Effector CD4-positive, alpha-beta T cell (primary cell): ENCODE measurements around the gene ZDHHC21.
"Not testable (repeated sequence)": the region's sequence is repeated elsewhere in the genome, so short reads cannot be mapped to it uniquely, and the experiment has no call there.

Experiments used
- DNase-seq: peaks from one replicate; pipeline ENCODE4 v3.0.0-alpha.2; 2020
- total RNA-seq: gene quantifications from one replicate; lab custom pipeline; 2026; lab: John Stamatoyannopoulos, UW

The ZDHHC21 gene
- 27.4 reads per million, percentile 54 among the genes with 10 or more reads in this experiment for total RNA-seq

GRCh38 chr9:14693251-14693861 is at the start of gene ZDHHC21:
ZDHHC21 (minus strand) TSS chr9:14693432; CDS start chr9:14674340, 19,092 bp downstream.
- peak; percentile 14 for DNase-seq

DNA sequence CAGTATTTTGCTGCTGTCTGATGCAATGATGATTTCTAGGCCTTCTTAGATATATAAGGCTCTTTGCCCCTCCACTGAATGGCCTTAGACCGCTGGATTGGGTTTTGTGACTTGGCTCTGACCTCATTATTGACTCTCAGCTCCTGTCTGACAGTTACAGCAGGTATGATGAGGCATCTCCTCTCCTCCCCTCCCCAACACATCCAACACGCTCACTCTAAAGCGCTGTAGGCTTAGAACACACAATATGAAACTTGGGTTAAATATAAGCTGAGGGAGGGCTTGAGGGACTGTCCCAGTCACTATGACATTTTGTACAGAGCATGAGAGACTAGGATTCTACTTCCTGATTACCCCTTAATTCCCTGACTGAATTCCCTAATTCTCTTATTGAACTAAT is 48.1 kb upstream of the ZDHHC21 start:
- DNase-seq: no peak

DNA sequence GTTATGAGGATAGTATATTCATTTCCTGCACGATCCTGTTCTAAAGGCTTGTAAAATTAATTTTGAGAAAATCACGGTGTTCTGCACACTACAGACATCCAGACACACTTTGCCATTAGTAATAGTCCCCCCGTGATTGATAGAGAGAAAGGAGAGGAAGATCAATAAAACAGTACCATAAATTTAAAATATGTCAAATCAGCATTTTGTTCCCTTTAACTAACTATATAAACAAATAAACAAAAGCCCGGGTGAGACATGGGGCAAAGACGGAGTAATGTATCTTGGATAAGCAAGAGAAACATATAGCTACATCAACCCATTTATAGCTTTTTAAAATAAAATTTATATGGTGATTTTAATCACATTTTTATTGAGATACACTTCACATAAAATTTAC is 39.9 kb upstream of the ZDHHC21 start:
- DNase-seq: no peak

DNA sequence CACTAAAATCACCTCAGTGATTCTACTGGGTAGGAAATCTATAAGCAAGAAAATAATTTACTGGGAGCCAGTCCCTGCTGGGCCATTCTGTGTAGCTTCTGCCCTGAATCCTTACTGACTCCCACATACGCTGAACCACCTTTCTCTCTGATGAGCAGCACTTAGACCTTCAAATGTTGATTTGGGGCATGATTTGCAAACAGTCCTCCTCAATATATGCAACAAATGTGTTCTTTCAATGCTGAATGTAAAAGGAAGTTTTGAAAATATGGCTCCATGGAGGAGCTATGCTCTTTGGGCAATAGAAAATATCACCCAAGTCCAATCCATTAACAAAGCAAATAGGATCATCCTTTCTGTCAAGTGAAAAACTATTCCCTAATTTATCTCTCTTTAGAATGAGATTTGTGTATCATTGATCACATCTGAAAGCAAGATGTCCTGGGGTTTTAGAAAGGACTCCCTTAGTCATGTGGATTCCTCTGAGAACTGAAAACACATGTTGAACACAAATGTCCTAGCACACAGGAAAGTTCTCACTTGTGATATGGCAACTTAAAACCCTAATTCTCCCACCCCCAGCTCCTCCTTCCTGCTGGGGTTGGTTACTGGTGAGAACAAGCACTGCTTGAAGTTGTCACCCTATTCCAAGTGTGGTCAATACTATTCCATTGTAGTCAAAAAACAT is 38.2 kb upstream of the ZDHHC21 start:
- DNase-seq: no peak

- DNase-seq: no peak
These were observed 37.2 kb upstream of the ZDHHC21 start for GRCh38 chr9:14730461-14730898.

DNA sequence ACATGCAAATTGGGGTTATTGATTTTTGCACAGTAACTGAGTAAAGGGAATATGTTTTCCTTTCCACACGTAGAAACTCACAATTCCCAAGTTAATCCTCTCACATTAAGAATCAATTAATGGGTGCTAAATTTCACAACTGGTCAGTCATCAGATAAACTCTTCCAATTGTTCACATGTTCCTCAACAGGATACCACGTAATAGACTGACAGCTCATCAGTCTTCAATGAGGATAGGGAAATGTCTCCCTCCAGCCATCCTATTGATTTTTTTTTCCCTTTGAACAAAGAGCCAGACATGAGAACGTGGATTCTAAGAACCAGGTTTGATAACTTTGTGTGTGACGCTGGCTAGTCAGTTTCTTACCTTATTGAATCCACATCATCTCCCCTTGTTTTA is 30.1 kb upstream of the ZDHHC21 start:
- no peak for DNase-seq

- no peak for DNase-seq
These were observed 29.3 kb upstream of the ZDHHC21 start, which contains the start of gene CER1 for GRCh38 chr9:14722391-14723035. CER1 (minus strand) TSS chr9:14722733; CDS start chr9:14722672, 61 bp downstream.

DNA sequence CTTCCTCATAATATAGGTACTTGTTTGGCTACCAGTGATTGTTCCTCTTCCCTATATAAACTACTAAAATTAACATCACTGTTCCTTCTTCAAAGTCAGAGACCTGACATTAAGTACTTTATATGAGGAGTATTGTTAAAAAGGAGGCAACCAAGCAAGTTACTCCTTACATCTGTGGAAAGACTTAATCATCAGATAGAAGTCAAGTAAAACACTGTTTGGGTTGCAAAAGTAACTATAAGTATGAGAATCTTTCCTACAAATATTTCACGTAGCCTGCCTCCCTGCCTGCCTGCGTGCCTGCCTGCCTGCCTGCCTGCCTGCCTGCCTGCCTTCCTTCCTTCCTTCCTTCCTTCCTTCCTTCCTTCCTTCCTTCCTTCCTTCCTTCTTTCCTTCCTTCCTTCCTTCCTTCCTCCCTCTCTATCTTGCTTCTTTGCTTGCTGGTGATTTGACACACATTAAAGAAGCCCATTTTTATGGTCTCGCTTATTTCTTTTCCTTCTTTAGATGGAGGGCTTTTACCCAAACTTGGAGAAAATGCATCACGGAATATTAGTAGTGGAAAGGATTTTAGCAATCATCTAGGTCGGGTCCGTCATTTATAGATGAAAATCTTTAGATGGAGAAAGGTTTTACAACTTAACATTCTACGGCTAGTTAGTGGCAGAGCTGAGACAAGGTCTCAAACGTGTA is 26.1 kb upstream of the ZDHHC21 start:
- DNase-seq: no peak

- DNase-seq: no peak
These were observed 21.9 kb upstream of the ZDHHC21 start for GRCh38 chr9:14715102-14715501.

DNA sequence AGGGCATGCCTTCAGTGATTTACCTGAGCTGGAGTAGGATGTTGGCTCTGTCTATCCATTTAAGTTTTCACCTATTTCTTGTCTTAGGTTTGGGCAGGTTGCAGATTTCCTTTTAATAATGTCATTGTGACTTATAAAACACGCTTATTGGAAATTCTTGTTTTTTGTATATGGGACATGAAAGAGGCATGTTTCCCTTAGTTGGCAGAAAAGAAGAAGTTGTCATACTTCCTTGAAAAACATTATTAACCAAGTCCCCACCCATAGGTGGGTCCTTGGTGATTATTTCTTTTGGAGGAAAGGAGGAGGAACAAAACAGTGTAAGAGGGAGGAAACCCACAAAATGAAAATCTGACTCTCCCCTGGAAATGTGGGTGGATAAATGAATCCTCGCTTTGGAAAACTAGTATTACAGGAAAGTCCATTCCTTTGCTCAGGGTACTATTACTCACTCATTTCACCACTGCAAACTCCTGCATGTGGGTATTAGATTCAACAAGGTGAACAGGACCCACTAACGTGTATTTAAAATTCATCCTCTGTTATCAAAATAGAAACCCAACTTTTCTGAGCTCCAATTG is 20.0 kb upstream of the ZDHHC21 start:
- no peak for DNase-seq

DNA sequence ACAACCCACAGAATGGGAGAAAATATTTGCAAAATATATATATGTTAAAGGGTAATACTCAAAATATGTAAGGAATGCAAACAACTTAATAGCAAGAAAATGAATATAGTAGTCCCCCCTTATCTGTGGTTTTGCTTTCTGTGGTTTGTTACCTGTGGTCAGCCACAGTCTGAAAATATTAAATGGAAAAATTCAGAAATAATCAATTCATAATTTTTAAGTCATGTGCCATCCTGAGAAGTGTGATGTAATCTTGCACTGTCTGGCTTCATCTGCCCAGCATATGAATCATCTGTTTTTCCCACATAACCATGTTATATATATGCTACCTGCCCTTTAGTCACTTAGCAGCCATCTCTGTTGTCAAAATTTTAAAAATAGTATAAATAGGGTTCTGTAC is 17.6 kb upstream of the ZDHHC21 start:
- no peak for DNase-seq

GRCh38 chr9:14706530-14707140 is 13.4 kb upstream of the ZDHHC21 start:
- no peak for DNase-seq

DNA sequence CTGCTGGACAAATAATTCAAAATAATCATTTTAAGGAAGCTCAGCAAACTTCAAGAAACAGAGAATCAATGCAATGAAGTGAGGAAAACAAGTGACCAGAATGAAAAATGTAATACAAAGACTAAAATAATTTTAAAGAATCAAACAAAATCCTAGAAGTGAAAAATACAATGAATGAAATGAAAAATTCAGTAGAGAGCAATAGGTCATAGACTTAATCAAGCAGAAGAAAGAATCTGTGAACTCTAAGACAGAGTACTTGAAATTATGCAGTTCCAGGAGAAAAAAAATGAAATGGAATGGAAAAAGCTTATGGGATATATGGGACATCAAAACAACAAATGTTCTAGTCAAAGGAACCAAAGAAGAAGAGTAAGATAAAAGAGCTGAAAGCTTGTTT is 11.8 kb upstream of the ZDHHC21 start:
- DNase-seq: no peak

- no peak for DNase-seq
These were observed 11.0 kb upstream of the ZDHHC21 start for GRCh38 chr9:14704281-14704680.

DNA sequence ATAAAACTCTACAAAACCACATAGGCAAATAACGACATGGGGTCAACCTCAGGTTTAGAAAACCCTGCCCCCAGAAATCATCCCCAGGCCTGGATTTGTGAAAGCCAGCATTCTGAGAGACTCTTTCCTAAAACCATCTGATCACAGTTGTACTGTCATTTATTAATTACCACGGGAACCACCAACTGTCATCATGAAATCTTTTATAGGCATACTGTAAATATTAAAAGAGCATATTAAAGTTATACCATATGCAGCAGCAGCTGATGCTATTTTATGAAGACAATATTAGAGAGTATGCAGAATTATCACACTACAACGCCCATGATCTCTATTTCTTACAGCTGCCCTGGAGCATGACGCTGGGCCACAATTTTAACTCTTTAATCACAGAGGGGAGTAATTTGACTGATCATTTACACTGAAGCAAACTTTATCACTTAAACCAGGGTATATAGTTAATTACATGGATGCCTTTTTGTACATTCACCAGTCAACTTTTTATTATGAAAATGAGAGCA is 9.0 kb upstream of the ZDHHC21 start:
- DNase-seq: no peak

DNA sequence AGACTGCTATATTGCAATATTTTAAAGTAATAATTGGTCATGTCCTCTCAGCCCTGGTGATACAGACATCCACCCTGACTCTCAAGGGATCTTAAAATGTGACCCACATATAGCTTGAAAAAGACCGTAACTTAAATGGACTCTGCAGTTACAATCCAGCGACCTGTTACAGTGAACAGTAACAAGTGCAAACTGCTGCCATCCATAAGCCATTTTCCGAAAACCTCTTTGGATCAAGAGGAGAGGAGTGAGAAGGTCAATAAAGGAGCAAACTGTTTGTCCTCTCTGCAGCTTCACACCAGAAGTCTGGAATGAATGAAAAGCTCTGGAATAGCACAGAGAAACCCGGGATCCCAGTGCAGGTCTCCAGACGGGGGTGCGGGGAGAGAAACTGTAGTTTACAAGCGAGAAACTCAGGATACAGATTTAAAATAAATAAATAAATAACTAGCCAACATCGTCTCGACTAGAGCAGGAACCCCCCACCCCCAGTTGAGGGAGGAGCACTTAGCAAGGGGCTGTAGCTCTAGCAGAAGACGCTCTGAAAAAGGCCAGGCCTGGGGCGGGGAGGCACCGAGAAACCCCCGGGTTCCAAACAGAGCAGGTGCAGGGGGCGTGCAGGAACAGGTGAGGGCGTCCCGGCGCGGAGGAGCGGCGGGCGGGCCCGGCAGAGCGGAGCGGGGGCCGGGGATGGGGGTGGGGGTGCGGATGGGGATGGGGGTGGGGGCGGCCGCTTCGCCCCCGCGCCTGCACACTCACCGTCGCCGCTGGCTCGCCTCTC is 572 bp downstream of the ZDHHC21 start:
- peak; percentile 2 for DNase-seq

DNA sequence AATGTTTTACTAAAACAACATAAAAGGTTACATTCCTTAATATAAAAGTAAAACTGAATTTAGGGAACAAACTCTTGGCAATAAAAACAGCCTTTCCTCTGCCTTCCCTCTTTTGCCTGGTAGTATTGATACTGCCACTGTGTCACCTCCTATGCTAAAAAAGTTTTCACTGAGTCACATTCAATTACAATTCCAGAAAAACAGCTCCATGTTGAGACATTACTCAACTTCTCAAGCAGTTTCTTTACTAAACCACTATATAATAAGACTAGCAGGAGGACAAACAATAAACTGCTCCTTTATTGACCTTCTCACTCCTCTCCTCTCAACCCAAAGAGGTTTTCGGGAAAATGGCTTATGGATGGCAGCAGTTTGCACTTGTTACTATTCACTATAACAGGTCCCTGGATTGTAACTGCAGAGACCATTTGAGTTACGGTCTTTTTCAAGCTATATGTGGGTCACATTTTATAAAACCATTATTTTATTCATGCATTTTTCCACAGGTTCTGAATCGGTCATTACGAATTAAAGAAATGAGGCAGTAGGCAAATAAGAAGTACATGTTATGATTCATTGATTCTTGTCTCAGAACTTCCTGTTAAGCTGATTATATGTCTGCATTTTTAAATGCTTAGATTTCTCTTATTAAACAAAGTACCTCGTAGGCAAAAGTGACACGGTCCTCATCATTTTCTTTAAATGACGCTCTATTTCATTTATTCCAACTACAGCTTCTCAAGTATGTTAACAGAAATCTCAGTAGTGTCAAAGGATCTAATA is 2.1 kb downstream of the ZDHHC21 start:
- DNase-seq: no peak

DNA sequence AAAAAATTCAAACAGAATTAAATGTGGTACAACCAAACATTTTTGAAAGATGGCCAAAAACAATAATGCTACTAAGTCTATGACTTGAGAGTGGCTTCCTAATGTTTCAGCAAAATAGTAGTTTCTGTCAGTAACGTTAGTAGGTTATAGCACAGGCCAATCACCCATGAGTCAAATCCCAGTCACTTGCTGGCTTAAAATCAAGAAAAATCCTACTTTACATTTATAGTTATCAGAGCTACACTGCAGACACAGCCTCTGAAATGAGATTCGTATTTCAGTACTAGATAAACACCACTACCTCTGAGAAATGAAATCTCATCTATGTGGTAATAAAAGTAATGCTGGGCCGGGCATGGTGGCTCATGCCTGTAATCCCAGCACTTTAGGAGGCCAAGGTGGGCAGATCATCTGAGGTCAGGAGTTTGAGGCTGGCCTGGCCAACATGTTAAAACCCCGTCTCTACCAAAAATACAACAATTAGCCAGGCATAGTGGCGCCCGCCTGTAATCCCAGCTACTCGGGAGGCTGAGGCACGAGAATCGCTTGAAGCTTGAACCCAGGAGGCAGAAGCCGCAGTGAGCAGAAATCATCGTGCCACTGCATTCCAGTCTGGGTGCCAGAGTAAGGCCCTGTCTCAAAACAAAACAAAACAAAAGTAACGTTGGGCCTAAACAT is 6.1 kb downstream of the ZDHHC21 start:
- DNase-seq: no peak

DNA sequence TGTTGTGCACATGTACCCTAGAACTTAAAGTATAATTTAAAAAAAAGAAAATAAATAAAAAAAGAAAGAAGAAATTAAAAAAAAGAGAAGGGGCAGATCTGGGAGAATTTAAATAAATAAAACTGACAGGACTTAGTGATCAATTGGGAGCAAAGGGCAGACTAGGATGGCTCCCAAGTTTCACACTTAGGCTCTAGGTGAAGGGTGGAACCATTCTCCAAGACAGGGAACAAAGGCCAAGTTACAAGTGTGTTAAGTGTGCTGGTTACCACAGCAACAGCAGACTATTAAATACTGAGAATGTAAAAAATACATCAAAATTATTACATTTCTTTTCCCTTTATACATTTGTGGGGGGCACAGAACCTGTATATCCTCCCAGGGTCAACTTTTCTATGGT is 7.1 kb downstream of the ZDHHC21 start:
- no peak for DNase-seq

DNA sequence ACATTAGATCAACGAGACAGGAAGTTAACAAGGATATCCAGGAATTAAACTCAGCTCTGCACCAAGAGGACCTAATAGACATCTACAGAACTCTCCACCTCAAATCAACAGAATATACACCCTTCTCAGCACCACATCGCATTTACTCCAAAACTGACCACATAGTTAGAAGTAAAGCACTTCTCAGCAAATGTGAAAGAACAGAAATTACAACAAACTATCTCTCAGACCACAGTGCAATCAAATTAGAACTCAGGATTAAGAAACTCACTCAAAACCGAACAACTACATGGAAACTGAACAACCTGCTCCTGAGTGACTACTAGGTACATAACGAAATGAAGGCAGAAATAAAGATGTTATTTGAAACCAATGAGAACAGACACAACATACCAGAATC is 10.6 kb downstream of the ZDHHC21 start:
- DNase-seq: not testable (repeated sequence)
